Measurements from ENCODE around the gene ERVV-1.
"Not testable (repeated sequence)": the region's sequence is repeated elsewhere in the genome, so short reads cannot be mapped to it uniquely, and the experiment has no call there.

ERVV-1 gene

GRCh38 chr19:53028306-53028705 is 14.6 kb downstream of the ERVV-1 start:
- not testable (repeated sequence) for DNase-seq (ENCODE audit: low spot score)

GRCh38 chr19:53034054-53034453 is 20.3 kb downstream of the ERVV-1 start:
- DNase-seq (ENCODE audit: low spot score) = no peak

GRCh38 chr19:53034948-53035675 is 21.4 kb downstream of the ERVV-1 start:
- DNase-seq (ENCODE audit: low spot score) = no peak

- no peak for DNase-seq (ENCODE audit: low spot score)
Measured at GRCh38 chr19:53037101-53038097, 23.7 kb downstream of the ERVV-1 start.

- DNase-seq (ENCODE audit: low spot score) = no peak
Measured at GRCh38 chr19:53041366-53041765, 27.6 kb downstream of the ERVV-1 start.

GRCh38 chr19:53045536-53045935 is 31.8 kb downstream of the ERVV-1 start:
- DNase-seq (ENCODE audit: low spot score) = no peak

- DNase-seq (ENCODE audit: low spot score) = no peak
Measured at GRCh38 chr19:53047379-53047778, 33.7 kb downstream of the ERVV-1 start.

GRCh38 chr19:53055117-53055516 is 41.4 kb downstream of the ERVV-1 start:
- DNase-seq (ENCODE audit: low spot score) = no peak

- DNase-seq (ENCODE audit: low spot score) = no peak
Measured at GRCh38 chr19:53057904-53058580, 44.3 kb downstream of the ERVV-1 start.

Data from CD4-positive, alpha-beta T cell treated with Interleukin-2 at 100 ng/mL for 4 hours (primary cell).